Immature natural killer cell (primary cell): Measurements from ENCODE around the gene CIAPIN1. TPM values are rescaled to one million over a fixed set of nuclear protein-coding genes. Genes with fewer than 3 reads are reported as not detected.

ENCODE experiments used
- DNase-seq, 3 donors: peaks; one replicate each; pipeline ENCODE4 v3.0.0; 2022; ENCODE audit warnings: mixed read lengths in 1 of 3
- H3K27ac Mint-ChIP-seq, 6 donors: one replicate each; pipeline ENCODE4 v1.8.0; 2020; ENCODE audit warnings: mixed read lengths in 6 of 6, mild to moderate bottlenecking in 5 of 6, inconsistent platforms in 4 of 6, moderate library complexity in 3 of 6
- H3K27me3 Mint-ChIP-seq, 3 donors: one replicate each; pipeline ENCODE4 v1.8.0; 2020 to 2021; ENCODE audit warnings: low read depth in 3 of 3, mild to moderate bottlenecking in 3 of 3, mixed read lengths in 3 of 3, moderate library complexity in 3 of 3, inconsistent platforms in 1 of 3
- H3K36me3 Mint-ChIP-seq, 3 donors: one replicate each; pipeline ENCODE4 v1.8.0; 2020; ENCODE audit warnings: mixed read lengths in 3 of 3, inconsistent platforms in 2 of 3, mild to moderate bottlenecking in 2 of 3
- H3K4me1 Mint-ChIP-seq, 2 donors: one replicate each; pipeline ENCODE4 v1.8.0; 2020; ENCODE audit warnings: inconsistent platforms in 2 of 2, mild to moderate bottlenecking in 2 of 2, mixed read lengths in 2 of 2, moderate library complexity in 1 of 2
- H3K4me3 Mint-ChIP-seq, 5 donors: one replicate each; pipeline ENCODE4 v1.8.0; 2020; ENCODE audit warnings: mild to moderate bottlenecking in 5 of 5, mixed read lengths in 5 of 5, inconsistent platforms in 3 of 5, moderate library complexity in 3 of 5
- H3K9me3 Mint-ChIP-seq, 6 donors: one replicate each; pipeline ENCODE4 v1.8.0; 2020; ENCODE audit warnings: mild to moderate bottlenecking in 6 of 6, mixed read lengths in 6 of 6, inconsistent platforms in 4 of 6, moderate library complexity in 3 of 6
- polyA plus RNA-seq, 3 donors: library from polyadenylated mRNA; unstranded; fragments of 300-500 nt; fragmentation: Illumina TruSeq; gene quantifications; one replicate each; pipeline ENCODE4 v1.2.3, GENCODE V29; 2021

The CIAPIN1 gene
- polyA plus RNA-seq, 3 donors from 2014 or later = 65.9 to 98.5 (median 68.3) TPM

- Mint-ChIP-seq H3K9me3 (no peaks in the 10 kb centered on the region), H3K36me3 (no peaks in the 10 kb centered on the region), H3K4me1 (peaks cover 30 to 34% of the 10 kb centered on the region in 2 donors)
Measured at GRCh38 chr16:57419506-57419905, 27.7 kb downstream of the CIAPIN1 start.

GRCh38 chr16:57416084-57416483, 31.1 kb downstream of the CIAPIN1 start:
- peak overlapping the region in 1 of 5 donors; percentile 12 for H3K4me3 Mint-ChIP-seq
- H3K4me1 Mint-ChIP-seq = peaks cover 30 to 34% of the 10 kb centered on the region in 2 donors
- H3K9me3 Mint-ChIP-seq = no peaks in the 10 kb centered on the region
- H3K27me3 Mint-ChIP-seq = peaks cover 10 to 14% (median 10%) of the 10 kb centered on the region in 3 donors
- peak overlapping the region; percentile 58 to 96 (median 90) for H3K27ac Mint-ChIP-seq
- DNase-seq = no peak
- no peaks in the 10 kb centered on the region for H3K36me3 Mint-ChIP-seq

More at GRCh38 chr16:57419506-57419905, 27.7 kb downstream of the CIAPIN1 start:
- Mint-ChIP-seq H3K4me3 (peak overlapping the region in 1 of 5 donors; percentile 73), H3K27me3 (peaks cover 10 to 14% (median 10%) of the 10 kb centered on the region in 3 donors), H3K27ac (no peak overlapping the region)
- DNase-seq = no peak

DNA sequence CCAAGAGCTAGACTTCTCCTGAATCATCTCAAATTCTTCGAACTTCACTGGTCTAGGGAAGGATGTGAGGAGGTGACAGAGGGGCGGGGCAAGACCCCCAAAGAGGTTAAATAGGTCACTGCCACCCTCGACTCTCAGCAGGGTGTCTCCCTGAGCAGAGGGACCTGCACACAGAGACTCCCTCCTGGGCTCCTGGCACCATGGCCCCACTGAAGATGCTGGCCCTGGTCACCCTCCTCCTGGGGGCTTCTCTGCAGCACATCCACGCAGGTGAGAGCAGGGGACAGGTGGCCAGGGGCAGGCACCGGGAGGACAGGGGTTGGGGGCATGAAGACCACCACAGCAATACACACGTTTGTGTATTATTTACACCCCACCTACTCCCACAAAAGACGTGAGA, 33.5 kb downstream of the CIAPIN1 start:
- H3K9me3 Mint-ChIP-seq = peaks cover 0 to 2% (median 0%) of the 10 kb centered on the region in 6 donors
- peaks cover 23 to 25% of the 10 kb centered on the region in 2 donors for H3K4me1 Mint-ChIP-seq
- peaks cover 0 to 3% (median 0%) of the 10 kb centered on the region in 3 donors for H3K36me3 Mint-ChIP-seq
- H3K4me3 Mint-ChIP-seq = no peak overlapping the region
- H3K27me3 Mint-ChIP-seq = peaks cover 8 to 12% (median 11%) of the 10 kb centered on the region in 3 donors
- H3K27ac Mint-ChIP-seq = peak overlapping the region in 2 of 6 donors; percentile 6 to 69
- no peak for DNase-seq

- Mint-ChIP-seq H3K27ac (peak overlapping the region in 2 of 6 donors; percentile 6 to 69), H3K27me3 (peaks cover 5 to 12% (median 11%) of the 10 kb centered on the region in 3 donors), H3K36me3 (peaks cover 0 to 3% (median 0%) of the 10 kb centered on the region in 3 donors), H3K4me3 (no peak overlapping the region), H3K9me3 (peaks cover 0 to 2% (median 0%) of the 10 kb centered on the region in 6 donors), H3K4me1 (peaks cover 19 to 21% of the 10 kb centered on the region in 2 donors)
- DNase-seq = no peak
Measured at GRCh38 chr16:57413301-57413730, 33.9 kb downstream of the CIAPIN1 start.

DNA sequence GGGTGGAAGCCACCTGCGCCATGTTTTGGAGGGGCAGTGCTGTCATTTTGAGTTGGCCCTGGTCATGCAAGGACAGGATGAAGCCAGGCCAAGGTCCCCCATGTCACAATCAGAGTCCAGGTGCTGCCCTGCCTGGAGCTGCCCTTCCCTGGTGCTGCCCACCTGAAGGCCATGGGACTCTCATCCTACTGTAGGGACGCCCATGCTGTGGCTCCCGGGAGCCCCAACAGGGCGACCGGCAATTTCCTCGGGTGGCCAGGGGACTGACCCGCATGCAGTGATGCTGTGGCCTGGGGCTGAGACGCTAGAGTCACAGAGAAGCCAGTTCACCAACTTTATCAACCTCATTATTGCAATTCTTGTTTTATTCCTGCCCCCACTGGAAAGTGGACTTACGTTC, 34.6 kb downstream of the CIAPIN1 start:
- H3K27me3 Mint-ChIP-seq = peaks cover 5 to 12% (median 11%) of the 10 kb centered on the region in 3 donors
- peak overlapping the region in 1 of 6 donors; percentile 63 for H3K27ac Mint-ChIP-seq
- no peak overlapping the region for H3K4me3 Mint-ChIP-seq
- peaks cover 13 to 16% of the 10 kb centered on the region in 2 donors for H3K4me1 Mint-ChIP-seq
- H3K9me3 Mint-ChIP-seq = peaks cover 0 to 2% (median 0%) of the 10 kb centered on the region in 6 donors
- no peak for DNase-seq
- H3K36me3 Mint-ChIP-seq = peaks cover 0 to 3% (median 0%) of the 10 kb centered on the region in 3 donors

DNA sequence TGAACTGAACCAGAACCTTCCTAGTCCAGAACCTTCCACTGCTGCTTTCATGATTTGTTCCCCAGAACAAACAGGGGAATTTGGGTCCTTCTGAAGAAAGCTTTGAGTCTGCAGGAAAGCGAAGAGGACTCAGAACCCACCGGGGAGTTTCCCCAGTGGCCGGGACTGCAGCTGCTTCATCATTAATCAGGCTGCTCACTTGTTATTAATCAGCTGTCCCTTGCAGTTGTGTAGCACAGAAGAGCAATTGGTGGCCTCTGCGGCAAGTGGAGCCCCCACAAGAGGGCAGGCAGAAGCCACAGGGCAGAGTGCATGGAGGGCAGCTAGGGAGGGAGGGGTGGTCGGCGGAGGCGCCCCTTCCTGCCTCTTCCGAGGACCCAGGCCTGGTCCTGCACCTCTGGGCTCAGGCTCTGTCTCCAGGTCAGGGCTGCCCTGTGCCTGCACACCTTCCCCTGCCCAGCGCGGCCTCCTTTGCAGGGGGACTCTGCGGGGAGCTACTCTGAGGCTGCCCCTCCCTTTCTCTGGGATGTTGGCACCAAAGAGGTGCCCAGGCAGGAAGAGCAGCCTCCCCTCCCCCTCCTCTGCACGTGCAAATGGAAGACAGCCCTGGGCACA, 35.7 kb downstream of the CIAPIN1 start:
- no peak for DNase-seq
- H3K4me1 Mint-ChIP-seq = peaks cover 2 to 6% of the 10 kb centered on the region in 2 donors
- peaks cover 0 to 2% (median 0%) of the 10 kb centered on the region in 6 donors for H3K9me3 Mint-ChIP-seq
- H3K36me3 Mint-ChIP-seq = peaks cover 0 to 3% (median 0%) of the 10 kb centered on the region in 3 donors
- H3K27ac Mint-ChIP-seq = no peak overlapping the region
- H3K27me3 Mint-ChIP-seq = peaks cover 3 to 5% (median 3%) of the 10 kb centered on the region in 3 donors
- H3K4me3 Mint-ChIP-seq = no peak overlapping the region

- no peak overlapping the region for H3K4me3 Mint-ChIP-seq
- peaks cover 0 to 2% (median 0%) of the 10 kb centered on the region in 6 donors for H3K9me3 Mint-ChIP-seq
- H3K27ac Mint-ChIP-seq = no peak overlapping the region
- H3K27me3 Mint-ChIP-seq = peaks cover 0 to 5% (median 0%) of the 10 kb centered on the region in 3 donors
- peaks cover 0 to 3% of the 10 kb centered on the region in 2 donors for H3K4me1 Mint-ChIP-seq
- no peak for DNase-seq
- peaks cover 0 to 3% (median 0%) of the 10 kb centered on the region in 3 donors for H3K36me3 Mint-ChIP-seq
Measured at GRCh38 chr16:57409870-57410587, 37.2 kb downstream of the CIAPIN1 start.

DNA sequence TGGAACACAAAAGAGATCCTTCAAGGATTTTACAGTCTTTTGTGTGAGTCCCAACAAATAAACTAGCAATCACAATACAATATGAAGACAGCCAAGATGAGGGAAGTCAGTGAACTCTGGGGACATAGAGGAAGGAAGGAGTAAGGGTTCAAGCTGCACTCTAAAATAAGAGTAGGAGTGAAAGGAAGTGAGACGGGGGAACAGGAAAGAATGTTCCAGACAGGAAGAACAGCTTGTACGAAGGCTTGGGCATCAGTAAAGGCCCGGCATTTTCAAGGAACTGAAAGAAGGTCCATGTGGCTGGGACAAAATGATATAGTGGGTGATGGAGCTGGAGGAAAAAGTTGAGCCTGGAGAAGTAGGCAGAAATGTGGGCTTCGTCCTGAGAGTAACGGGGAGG, 38.1 kb downstream of the CIAPIN1 start:
- DNase-seq = no peak
- no peaks in the 10 kb centered on the region for H3K4me1 Mint-ChIP-seq
- H3K36me3 Mint-ChIP-seq = peaks cover 0 to 3% (median 0%) of the 10 kb centered on the region in 3 donors

GRCh38 chr16:57407521-57408353, 39.4 kb downstream of the CIAPIN1 start:
- Mint-ChIP-seq H3K4me1 (no peaks in the 10 kb centered on the region), H3K9me3 (peaks cover 0 to 2% (median 0%) of the 10 kb centered on the region in 6 donors), H3K27ac (no peak overlapping the region), H3K27me3 (peaks cover 1 to 5% (median 1%) of the 10 kb centered on the region in 3 donors), H3K4me3 (no peak overlapping the region), H3K36me3 (peaks cover 0 to 3% (median 0%) of the 10 kb centered on the region in 3 donors)
- no peak for DNase-seq

More for the DNA sequence above, 38.1 kb downstream of the CIAPIN1 start:
- peaks cover 0 to 2% (median 0%) of the 10 kb centered on the region in 6 donors for H3K9me3 Mint-ChIP-seq
- H3K4me3 Mint-ChIP-seq = no peak overlapping the region
- H3K27ac Mint-ChIP-seq = peak overlapping the region in 1 of 6 donors; percentile 48
- H3K27me3 Mint-ChIP-seq = peaks cover 0 to 4% (median 1%) of the 10 kb centered on the region in 3 donors

DNA sequence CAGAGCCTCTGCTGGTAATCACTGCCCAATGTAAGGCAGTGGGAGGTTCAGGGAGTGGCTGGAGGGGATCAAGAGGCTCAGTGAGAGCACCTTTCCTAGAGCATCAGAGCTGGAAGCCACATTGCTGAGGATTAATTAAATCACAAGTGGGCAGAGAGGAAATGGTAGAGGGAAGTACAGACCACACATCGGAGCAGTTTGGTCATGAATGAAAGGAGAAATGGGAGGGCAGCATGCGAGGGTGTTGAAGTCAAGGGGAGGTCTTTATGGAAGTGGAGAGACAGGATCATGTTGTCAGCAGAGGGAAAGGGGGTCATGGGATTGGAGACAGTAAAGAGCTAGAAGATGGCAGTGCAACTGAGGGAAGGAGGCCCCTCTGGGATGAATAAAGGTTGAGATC, 40.3 kb downstream of the CIAPIN1 start:
- no peaks in the 10 kb centered on the region for H3K4me1 Mint-ChIP-seq
- no peak for DNase-seq
- no peak overlapping the region for H3K4me3 Mint-ChIP-seq
- peaks cover 1 to 8% (median 1%) of the 10 kb centered on the region in 3 donors for H3K27me3 Mint-ChIP-seq
- H3K27ac Mint-ChIP-seq = no peak overlapping the region
- peaks cover 0 to 2% (median 0%) of the 10 kb centered on the region in 6 donors for H3K9me3 Mint-ChIP-seq
- H3K36me3 Mint-ChIP-seq = peaks cover 0 to 3% (median 0%) of the 10 kb centered on the region in 3 donors

DNA sequence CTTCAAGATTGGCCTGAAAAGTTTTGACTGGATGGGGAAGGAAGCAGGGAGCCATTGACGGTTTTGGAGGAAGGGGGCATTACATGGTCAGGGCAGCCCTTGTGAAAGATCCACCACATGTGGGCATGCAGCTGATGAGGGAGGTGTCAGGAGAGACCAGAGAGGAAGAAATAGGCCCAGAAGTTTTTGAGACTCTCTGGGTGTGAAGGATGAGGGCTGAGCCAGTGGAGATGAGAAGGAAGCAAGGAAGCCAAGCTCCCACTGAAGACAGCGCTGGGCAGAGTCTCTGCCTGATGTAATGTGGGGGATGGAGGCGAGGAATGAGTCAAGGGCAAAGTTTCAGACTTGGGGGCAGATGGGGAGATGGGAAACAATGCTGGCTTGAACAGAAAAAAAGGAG, 42.1 kb downstream of the CIAPIN1 start:
- no peak overlapping the region for H3K4me3 Mint-ChIP-seq
- peaks cover 0 to 2% (median 0%) of the 10 kb centered on the region in 6 donors for H3K9me3 Mint-ChIP-seq
- peaks cover 1 to 8% (median 1%) of the 10 kb centered on the region in 3 donors for H3K27me3 Mint-ChIP-seq
- DNase-seq = no peak
- no peaks in the 10 kb centered on the region for H3K4me1 Mint-ChIP-seq
- H3K27ac Mint-ChIP-seq = no peak overlapping the region
- peaks cover 0 to 3% (median 0%) of the 10 kb centered on the region in 3 donors for H3K36me3 Mint-ChIP-seq

GRCh38 chr16:57403965-57404817, 43.0 kb downstream of the CIAPIN1 start, which contains the start of gene CCL17:
TSS of gene CCL17 (plus strand) at chr16:57404767. CDS start at chr16:57413933, 9,166 bp downstream.
- Mint-ChIP-seq H3K36me3 (peaks cover 0 to 1% (median 0%) of the 10 kb centered on the region in 3 donors), H3K27me3 (peaks cover 1 to 7% (median 1%) of the 10 kb centered on the region in 3 donors), H3K4me3 (no peak within 1 kb of the TSS), H3K9me3 (peaks cover 0 to under 1% (median 0%) of the 10 kb centered on the region in 6 donors), H3K27ac (peak within 1 kb of the TSS in 1 of 6 donors; percentile 13), H3K4me1 (no peaks in the 10 kb centered on the region)
- no peak for DNase-seq
